ENCODE results near the gene PTGDR2. TPM values are rescaled to one million over a fixed set of nuclear protein-coding genes. Genes with fewer than 3 reads are reported as not detected.

The PTGDR2 gene
- under 0.01 TPM in 1 of 2 replicates, not detected in the other for total RNA-seq

DNA sequence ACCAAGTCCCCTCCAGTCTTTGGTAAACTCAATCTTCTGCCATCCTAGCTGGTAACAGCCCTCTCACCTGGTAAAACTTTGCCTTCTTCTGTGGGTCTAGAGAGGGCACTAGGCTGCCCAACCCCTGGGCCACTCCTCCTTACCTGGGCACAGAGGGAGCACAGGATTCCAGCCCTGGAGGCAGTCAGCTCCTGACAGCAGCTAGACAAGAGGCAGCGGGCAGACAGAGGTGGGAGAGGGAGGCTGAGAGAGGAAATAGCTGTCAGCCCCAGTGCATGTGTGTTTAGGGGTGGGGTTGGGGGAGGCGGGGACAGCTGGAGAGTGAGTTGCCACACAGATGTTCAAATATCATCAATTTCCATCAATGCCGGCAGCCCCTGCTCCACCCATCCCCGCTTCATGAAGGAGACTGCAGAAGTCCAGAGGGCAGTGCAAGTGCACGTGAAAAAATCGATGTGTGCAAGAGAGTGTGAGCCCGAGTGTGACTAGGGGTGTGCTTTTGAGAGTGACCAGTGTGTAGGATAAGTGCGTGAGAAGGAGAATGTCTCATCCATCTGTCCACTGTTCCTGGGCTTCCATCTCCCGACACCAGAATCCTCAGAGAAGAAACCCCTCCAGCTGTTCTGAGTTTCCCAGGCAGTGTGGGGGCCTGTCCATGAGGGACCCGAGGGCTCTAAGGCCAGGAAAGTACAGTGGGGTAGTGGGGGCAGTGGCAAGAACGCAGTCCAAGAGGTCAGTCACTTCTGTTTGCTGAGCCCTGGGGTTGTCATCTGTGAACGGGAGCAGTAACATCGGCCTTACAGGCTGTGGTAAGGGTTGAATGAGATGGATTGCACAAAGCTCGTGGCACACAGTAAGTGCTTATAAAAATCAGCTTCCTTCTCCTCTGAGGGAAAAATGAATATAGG, at the start of gene PTGDR2:
PTGDR2 (minus strand) TSS at position 225 of the 908 bp plus-strand sequence. CDS start 2,228 bp downstream, outside the sequence.
- DNase-seq (ENCODE audit: low read depth in 2 of 2), result no peak

DNA sequence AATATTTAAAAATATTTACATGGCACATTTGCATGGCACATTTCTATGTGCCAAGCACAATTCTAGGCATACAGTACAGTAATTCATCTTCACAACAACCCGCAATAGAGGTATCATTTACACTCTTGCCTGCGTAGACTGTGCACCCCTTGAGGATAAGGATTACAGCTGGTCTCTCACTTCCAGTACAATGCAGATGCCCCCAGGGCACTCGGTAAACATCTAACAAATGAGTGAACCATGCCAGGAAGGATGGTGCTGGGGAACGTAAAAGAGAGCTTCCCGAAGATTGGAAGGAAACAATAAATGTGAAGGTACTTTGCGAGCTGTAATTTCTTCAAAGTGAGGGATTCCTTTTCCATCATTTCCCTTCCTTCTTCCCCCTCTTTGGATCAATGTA, 49.3 kb upstream of the PTGDR2 start:
- DNase-seq (ENCODE audit: low read depth in 2 of 2), result no peak

DNA sequence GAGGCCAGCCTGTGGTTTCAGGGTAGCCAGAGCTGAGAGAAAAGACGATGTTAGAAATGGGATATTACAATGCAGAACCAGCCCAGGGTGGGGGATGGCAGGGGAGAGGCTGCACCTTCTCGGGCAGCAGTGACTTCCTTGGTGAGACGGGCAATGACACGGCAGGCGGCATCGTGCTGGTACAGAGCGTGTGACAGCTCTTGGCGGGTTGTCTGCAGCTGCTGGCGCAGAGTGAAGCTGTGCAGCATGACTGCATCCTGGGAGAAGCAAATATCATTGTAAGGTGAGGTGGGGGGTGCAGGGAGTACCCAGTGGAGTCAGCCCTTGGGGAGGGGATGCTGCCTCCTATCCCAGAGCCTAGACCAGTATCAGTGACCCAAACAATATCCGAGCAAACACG, 46.9 kb upstream of the PTGDR2 start:
- DNase-seq (ENCODE audit: low read depth in 2 of 2), result no peak

DNA sequence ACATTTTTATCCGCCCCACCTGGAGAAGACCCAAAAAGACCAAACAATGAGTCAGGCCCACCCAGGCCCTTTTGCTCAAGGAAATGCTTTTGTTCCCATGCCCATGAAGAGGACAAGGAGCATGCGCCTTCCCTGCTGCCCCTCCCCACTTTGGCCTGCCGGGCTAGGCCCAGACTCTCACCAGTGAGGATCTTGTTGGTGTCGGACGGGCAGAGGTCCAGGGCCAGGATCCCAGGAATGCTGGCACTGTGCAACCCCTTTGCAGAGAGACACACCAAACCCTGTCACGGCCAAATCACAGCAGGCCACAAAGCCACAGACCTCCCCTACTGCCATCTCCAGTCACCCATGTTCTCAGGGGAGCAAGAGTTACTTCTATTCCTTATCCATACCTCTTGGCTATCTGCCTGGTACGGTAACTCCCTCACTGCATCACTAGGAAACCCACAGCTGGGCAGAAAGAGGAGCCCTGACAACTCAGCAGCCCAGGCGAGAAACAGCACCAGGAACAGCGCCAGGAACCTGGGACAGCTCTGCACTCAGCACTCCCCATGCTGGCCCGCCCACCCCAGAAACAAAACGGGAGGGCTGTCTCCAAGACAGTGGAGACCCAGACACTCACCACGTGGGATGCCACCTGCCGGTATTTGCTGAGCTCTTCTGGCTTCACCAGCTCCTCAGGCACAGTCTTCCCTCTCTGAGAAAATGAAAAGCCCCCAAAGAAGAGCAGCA, 45.1 kb upstream of the PTGDR2 start:
- DNase-seq (ENCODE audit: low read depth in 2 of 2), result no peak

DNA sequence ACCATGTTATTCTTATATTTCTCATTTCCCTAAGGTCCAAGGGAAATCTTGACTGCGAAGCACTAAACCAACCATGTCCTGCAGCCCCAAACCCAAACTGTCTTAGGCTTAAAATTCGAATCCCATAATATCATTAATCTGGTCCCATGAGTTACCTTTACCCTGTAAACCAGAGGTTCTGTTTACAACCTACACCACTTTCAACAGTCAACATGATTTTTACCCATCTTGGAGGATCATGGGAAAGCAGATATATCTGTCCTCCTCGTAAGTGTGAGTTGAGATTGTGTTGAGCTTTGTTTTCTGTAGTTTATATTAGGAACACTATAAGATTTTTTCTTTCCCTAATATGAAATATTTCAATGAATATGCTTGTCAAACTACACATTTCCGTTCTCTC, 44.2 kb upstream of the PTGDR2 start:
- no peak for DNase-seq (ENCODE audit: low read depth in 2 of 2)

DNA sequence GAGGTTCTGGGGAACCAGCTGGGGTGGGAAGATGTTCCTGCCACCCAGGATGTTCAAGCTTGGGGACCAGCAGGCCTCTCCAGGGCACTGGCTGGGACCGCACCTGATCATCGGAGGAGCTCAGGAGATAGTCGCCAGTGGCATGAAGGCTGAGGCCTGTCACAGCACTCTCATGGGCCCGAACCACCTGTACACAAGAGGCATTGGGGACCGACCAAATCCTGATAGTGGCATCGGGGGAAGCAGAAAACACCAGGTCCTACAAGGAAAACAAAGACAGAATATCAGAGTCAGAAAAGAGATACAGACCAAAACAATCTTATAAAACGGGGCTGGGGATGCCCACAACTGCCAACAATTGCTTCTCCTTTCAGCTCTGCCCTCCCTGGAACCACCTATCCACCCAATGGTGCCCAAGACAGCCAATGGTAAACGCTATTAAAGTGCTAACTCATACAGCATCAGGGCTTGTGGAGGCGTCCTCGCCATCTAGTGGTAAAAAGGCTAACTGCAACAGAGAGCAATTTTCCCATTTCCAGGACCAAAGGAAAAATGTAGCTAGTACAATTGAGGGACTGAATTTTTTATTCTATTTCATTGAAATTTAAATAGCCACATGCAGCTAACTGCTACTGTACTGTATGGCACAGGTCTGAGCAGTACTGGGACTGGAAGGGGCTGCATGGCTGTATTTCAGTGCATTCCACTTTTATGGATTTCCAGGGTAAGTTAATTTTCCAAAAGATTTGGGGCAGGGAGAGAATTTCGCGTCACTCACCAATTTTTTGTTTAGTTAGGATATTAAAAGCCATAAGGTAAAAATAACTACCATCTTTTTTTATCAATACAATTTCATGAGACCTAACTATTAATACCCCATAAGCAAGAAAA, 43.5 kb upstream of the PTGDR2 start:
- DNase-seq (ENCODE audit: low read depth in 2 of 2), result peak; percentile 79 to 87

DNA sequence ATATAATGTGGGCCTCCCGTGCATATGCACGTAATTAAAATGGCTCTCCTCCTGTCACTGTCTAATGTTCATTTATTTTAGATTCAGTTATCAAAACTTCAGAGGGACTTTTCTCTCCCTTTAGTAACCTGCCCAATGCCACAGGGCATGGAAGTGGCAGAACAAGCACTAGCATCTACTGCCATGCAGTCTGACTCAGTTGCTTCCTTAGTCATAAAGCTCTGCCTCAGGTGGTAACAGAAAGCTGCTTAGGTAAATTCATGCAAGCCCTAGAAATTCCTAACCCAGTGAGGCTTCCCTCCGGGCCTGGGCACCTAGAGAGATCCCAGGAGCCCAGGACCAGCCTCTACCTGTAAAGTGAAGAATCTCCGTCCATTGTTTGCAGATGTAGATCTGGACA, 41.7 kb upstream of the PTGDR2 start:
- DNase-seq (ENCODE audit: low read depth in 2 of 2), result no peak

DNA sequence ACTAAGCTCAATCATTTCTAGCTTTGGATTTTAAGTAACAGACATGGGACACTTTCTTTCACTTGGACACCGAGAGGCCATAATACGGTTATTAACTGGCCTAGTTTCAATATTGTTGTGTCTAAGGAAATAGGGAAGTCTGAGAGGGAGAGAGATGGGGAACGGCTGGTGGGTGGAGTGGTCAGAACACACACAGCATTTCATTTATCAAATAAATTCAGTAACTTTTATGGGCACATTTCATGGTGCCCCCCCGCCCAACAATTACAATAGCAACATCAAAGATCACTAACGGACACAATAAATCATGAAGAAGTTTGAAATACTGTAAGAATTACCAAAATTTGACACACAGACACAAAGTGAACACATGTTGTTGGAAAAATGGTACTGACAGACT, 39.9 kb upstream of the PTGDR2 start:
- DNase-seq (ENCODE audit: low read depth in 2 of 2), result no peak

DNA sequence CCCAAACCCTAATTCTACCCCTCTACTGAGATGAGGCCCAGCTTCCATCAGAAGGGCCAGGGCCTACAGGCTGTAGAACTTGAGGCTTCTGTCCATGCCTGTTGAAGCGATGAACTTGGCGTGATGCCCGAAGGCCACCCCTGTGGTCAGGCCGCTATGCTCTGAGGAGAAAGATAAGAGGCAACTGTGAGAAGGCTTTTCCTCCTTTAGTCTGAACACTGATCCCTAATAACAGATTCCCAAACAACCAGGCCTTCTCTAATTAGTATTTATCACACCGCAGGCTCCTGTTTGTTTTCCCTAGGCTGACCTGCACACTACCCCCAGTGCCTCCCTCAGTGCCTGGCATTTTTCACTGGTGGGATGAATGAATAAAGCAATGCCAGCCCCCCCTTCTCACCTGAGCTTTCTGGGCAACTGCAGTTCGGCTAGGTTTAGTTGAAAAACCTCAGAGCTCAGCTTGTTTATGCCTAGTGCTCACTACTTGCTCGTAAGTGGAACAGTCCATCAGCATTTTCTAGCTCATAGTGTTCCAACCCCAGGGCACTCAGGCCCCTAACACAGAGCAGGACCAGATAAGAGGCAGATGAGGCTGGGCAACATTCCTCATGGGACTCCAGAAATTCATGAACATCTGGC, 35.5 kb upstream of the PTGDR2 start:
- peak in 1 of 2 donors; percentile 82 for DNase-seq (ENCODE audit: low read depth in 2 of 2)

DNA sequence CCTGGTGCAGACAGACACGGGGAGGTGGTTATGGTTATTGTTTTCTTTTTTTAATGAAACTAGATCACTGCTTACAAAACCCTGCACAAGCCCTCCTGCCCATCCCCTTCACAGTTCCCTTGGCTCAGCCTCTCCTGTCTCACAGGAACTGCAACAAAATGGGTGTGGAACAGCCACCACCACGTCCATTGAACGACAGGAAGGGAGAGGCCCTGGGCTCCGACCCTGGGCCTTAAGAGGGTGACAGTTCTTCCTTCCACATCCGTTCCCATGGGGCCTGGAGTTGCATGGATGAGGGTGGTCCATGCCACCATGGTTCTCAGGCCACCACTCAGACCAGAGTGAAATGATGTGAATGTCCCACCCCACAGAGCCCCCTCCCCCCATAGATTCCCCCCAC, 34.9 kb upstream of the PTGDR2 start:
- DNase-seq (ENCODE audit: low read depth in 2 of 2), result peak in 1 of 2 donors; percentile 43

DNA sequence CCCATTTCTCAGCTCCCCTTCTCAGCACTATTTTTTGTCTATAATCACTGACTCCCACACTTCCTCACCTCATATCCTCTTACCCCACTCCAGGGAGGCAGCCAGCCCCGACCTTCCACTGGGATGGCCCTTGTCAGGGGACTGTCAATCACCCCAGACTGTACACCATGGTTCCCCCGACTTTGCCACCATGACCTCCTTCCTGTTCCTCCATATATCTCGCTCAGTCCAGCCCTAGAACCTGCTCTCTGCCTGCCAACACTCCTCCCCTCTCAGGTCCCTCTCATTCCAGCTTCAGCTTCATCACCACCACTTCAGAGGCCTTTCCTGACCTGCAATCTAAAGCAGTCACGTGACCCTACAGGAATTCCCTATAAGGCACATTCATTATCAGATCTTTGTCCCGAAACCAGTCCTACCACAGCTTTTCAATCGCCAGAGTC, 34.1 kb upstream of the PTGDR2 start:
- DNase-seq (ENCODE audit: low read depth in 2 of 2), result no peak

DNA sequence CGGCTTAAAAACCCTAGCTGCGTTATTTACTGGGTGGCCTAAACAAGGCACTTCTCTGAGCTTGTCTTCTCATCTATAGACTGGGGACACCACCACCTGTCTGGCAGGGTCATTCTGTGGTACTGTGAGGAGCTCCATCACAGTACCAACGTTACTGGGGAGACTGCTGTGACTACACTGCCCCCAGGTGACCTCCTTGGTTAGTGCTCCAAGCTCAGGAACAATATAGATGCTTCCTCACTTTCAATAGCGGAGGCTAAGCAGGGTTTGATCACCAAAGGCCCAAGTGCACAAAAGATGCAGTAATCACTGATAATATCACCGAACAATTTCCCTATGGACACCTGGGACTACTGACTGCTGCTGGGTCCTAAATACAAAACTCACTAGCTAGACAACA, 31.8 kb upstream of the PTGDR2 start:
- peak; percentile 72 to 78 for DNase-seq (ENCODE audit: low read depth in 2 of 2)

DNA sequence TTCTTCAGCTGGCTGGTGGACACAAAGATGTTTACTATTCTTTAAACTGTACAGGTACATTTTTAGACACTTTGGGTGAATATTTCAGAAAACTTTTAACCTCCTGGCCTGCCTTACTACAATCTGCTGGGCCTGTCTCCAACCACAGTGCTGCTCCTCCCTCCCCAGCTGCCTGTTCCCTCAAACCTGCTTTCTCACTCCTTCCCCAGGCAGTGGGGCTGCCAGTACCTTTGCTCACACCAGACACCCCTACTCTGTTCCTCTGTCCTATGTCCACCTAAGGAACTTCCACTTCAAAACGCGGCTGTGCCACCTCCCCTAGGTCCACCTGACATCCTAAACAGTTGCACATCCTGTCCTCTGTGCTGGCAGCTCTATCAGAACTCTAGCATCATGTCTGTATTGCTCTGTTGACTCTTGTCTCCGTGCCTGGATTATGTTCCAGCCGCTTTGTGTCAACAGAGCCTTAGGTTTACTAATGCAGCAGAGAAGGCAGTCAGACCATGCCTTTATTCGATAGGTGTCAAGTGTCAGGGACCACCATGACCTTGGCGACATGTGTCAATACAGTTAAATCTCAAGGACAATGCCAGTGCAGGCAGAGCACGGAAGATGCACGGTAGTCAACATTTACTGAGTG, 25.0 kb upstream of the PTGDR2 start:
- DNase-seq (ENCODE audit: low read depth in 2 of 2), result no peak

DNA sequence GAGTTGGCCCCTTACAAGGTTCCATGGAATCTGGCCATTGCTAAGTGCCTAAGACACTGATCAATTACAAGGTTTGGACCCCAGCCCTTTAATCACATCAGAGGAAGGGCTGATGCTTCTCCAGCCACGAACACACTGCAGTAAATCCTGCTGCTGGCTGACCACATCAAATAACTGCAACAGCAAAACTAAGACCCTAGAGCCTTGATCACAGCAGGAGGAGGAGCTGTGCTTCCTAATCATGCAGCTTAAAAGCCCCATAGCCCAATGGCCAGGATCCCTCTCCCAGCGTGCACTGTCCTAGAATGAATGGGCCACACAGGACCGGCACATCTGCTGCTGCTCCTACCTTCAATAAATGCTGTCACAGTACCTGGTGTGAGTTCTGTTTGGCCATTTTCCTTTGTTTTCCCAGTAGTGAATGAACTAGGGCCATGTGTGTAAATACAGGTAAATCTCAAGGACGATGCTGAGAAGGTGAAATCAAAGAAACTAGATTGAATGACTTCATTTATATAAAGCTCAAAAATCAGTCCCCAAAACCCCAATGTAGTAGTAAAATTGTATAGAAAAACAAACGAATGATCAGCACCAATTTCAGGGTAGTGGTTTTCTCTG, 24.3 kb upstream of the PTGDR2 start:
- DNase-seq (ENCODE audit: low read depth in 2 of 2), result no peak

DNA sequence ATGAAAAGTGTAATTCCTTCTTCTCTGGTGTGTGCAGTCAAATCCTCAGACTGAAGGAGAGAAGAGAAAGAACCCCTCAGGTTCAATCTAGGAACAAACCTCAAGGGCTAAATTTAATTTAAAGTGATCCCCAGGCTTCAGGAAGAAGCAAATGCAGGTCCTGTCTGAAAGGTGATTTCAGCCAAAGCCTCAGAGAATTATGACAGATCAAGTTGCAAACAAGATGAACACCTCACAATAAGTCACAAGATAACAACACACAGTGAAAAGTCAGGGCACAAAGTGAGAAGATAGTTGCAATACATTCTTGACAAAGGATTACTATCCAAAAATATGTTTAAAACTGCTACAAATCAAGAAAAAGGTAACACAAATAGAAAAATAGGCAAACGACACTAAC, 23.4 kb upstream of the PTGDR2 start:
- no peak for DNase-seq (ENCODE audit: low read depth in 2 of 2)

DNA sequence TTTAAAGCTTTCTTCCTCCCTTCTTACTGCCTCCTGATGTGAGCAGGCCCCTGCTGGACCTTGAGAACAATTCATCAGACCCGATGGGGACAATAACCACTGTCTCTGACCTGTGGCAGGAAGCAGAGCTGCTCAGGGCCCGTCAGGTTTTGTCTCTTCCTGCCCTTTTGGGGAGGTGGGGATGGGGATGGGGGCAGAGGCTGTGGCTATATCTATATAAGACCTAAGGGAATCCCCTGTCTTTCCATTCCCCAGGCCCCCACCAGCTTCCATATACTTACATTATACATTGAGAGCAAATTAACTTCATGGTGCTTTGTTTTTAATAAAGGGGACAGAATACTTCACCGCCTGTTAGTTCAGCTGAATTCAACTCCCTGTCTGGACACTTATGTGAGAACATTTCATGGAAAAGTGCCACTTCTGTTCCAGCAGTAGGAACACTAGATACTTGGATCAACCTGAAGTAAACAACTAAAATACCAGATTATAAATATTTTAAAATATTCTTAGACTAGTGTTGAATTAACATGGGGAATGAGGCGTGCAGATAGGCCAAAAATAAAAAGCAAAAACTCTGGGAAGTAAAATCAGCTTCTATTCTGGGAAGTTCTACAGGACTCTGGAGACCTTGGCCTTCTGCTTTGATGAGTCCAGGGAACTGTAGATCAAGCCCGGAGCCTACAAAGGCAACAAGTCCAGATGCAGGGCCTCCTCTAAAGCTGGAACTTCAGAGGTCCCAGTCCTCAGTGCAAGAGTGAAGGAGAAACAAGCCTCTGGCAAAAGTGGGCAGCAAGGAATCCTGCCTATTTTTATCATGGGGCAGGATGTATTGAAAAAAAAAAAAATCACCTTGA, 22.7 kb upstream of the PTGDR2 start:
- DNase-seq (ENCODE audit: low read depth in 2 of 2), result no peak

DNA sequence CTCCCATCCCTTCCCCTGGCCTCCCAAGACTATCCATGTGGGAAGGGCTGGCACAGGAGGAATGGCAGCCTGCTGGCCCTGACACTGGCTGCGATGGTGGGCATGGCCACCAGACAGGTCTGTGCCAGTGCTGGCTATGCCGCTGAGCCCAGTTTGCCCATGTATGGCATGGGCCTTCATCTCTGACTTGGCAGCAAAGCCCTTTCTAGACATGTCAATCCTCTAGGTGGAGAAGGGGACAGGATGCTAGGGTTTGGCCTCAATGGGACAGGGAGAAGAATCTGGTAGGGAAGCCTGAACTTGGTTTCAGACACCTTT, 20.4 kb upstream of the PTGDR2 start:
- DNase-seq (ENCODE audit: low read depth in 2 of 2), result no peak

DNA sequence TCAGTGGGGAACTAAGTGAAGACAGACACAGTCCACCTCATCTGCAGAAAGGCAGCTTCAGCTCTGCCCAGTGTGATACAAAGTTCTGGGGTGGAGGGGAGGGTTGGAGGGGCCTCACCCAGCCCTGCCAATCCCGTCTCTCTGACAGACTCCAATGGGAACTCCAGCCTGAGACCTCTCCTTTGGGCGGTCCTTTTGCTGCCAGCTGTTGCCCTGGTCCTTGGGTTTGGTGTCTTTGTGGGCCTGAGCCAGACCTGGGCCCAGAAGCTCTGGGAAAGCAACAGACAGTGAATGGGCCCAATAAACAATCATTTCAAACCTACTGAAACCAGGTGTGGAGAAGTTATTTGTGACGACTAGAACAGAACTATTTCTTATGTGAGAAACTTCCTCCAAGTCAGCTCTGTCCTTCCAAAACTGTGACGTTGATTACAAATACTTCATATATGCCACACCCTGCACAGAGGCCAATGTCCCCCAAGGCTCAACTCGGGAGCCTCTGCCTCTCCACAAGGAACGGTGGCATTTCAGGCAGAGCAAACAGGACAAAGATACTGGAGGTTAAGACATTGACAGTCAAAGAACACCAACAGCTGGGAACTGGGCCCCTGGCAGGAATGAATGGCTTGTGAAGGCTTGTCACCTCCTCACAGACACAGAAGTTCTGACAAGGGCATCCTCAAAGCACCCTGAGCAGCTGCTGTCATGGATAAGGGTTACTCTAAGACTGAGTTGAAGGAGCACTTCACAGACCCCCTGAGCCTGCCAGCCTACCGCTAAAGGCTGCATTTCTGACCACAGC, 19.8 kb upstream of the PTGDR2 start:
- DNase-seq (ENCODE audit: low read depth in 2 of 2), result no peak

All from lung microvascular endothelial cell (primary cell).